ENCODE results near the gene TROAP.
"Not testable (repeated sequence)": the region's sequence is repeated elsewhere in the genome, so short reads cannot be mapped to it uniquely, and the experiment has no call there.

The TROAP gene

GRCh38 chr12:49366652-49367380 is 43.8 kb downstream of the TROAP start:
- DNase-seq (ENCODE audit: low read depth in 2 of 2), result peak; percentile 42 to 76

GRCh38 chr12:49367381-49368239 is 44.6 kb downstream of the TROAP start, which contains the start of gene SPATS2:
SPATS2 (plus strand) TSS chr12:49367462; CDS start chr12:49461013, 93,551 bp downstream.
- DNase-seq (ENCODE audit: low read depth in 2 of 2), result no peak

DNA sequence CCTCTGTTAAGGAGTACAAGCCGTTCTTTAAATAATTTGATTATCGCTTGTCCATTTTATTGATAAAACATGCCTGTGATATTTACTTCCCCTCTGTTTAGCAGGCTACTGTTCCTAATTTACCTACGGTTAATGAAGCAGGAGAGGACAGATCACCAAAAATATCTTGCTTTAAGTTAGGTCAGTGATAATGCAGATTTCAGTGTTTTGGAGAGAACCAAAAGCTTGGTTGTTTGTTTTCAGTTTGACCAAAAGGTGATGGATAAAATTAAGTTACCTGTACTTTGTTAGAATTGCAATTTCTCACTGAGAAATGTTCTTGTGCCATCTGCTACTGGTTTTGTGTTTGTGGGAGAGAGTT is 45.2 kb downstream of the TROAP start:
- no peak for DNase-seq (ENCODE audit: low read depth in 2 of 2)

DNA sequence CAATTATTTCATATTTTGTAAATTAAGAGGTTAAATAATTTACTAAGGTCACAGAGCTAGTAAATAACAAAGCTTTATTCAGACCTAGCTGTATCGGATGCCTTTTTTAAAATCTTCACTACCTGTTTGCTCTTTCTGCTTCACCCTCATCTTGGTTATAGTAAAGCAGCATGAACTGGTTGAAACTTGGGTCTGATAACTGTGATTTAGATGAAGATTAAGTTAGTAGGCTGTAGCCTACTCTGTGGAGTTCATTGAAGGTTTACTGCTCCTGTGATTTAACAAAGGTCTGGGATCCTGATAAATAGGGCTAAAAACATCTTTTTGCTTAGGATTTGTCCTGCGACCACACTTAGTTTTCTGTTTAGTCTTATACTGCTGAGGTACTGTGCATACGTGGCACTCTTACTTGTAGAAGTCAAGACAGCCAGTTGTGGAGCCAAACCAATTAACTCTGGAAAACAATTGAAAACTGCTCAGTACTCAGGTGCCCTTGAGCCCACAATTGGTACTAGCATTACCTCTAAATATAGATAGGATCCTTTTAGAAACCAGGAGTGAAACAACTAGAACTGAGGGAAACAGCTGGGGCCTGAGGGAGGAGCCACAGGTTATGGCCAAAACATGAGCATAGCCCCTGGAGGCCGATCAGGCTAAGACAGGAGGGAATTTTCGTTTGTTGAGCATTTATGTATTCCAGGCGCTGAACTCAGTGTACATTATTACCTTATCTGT is 46.5 kb downstream of the TROAP start:
- DNase-seq (ENCODE audit: low read depth in 2 of 2), result no peak

- no peak for DNase-seq (ENCODE audit: low read depth in 2 of 2)
Observed at GRCh38 chr12:49370539-49370938, 47.5 kb downstream of the TROAP start.

- DNase-seq (ENCODE audit: low read depth in 2 of 2), result no peak
Observed at GRCh38 chr12:49375406-49375805, 52.4 kb downstream of the TROAP start.

GRCh38 chr12:49377386-49377785 is 54.3 kb downstream of the TROAP start:
- no peak for DNase-seq (ENCODE audit: low read depth in 2 of 2)

- not testable (repeated sequence) for DNase-seq (ENCODE audit: low read depth in 2 of 2)
Observed at GRCh38 chr12:49380184-49380583, 57.1 kb downstream of the TROAP start.
